MCF 10A (cell line): Measurements from ENCODE around the gene ZNF333. TPM values are rescaled to one million over a fixed set of nuclear protein-coding genes. Genes with fewer than 3 reads are reported as not detected.
A peak's percentile ranks its signal among the peaks of the same experiment; 100 is the strongest.

Experiments
- BruUV-seq: library from RNA; stranded (reverse); fragments of 400-500 nt; replicated peaks from 2 replicates; lab custom pipeline; 2021; lab: Mats Ljungman, UMichigan
- CTCF ChIA-PET: fragments of 300-600 bp; sonication (Branson Sonifier 250); formaldehyde crosslinking; extraction: SDS; loops from one replicate; lab custom pipeline; 2021; ENCODE audit warnings: antibody characterized with exemption, inconsistent platforms; lab: Yijun Ruan, JAX
- POLR2A ChIA-PET: fragments of 300-600, 350-650 bp; sonication (Branson Sonifier 250); formaldehyde crosslinking; extraction: SDS; loops from one replicate; lab custom pipeline; 2020; ENCODE audit warnings: antibody characterized with exemption, inconsistent platforms; lab: Yijun Ruan, JAX
- DNase-seq: peaks from one replicate; pipeline ENCODE4 v3.0.0-alpha.2; 2018; ENCODE audit not compliant: unreplicated experiment
- H3K27ac Mint-ChIP-seq: one replicate; pipeline ENCODE4 v1.8.0; 2022; ENCODE audit warnings: mild to moderate bottlenecking, low read depth, mixed read lengths; ENCODE audit not compliant: unreplicated experiment
- H3K27me3 Mint-ChIP-seq: one replicate; pipeline ENCODE4 v1.8.0; 2022; ENCODE audit warnings: mixed read lengths; ENCODE audit not compliant: insufficient read depth, unreplicated experiment
- H3K36me3 Mint-ChIP-seq: one replicate; pipeline ENCODE4 v1.8.0; 2022; ENCODE audit warnings: mild to moderate bottlenecking, moderate library complexity, mixed read lengths; ENCODE audit not compliant: insufficient read depth, unreplicated experiment
- H3K4me1 Mint-ChIP-seq: one replicate; pipeline ENCODE4 v1.8.0; 2022; ENCODE audit warnings: mixed read lengths; ENCODE audit not compliant: insufficient read depth, unreplicated experiment
- H3K4me3 Mint-ChIP-seq: one replicate; pipeline ENCODE4 v1.8.0; 2022; ENCODE audit warnings: mild to moderate bottlenecking, moderate library complexity, mixed read lengths; ENCODE audit not compliant: unreplicated experiment
- H3K9me3 Mint-ChIP-seq: one replicate; pipeline ENCODE4 v1.8.0; 2022; ENCODE audit warnings: mixed read lengths; ENCODE audit not compliant: unreplicated experiment
- intact Hi-C: fragments of 100-400 bp; cut with micrococcal nuclease; formaldehyde crosslinking; loops from 2 replicates; pipeline ENCODE4 v1.14.1; 2022
- total RNA-seq: library from RNA; stranded (reverse); gene quantifications from 2 replicates; pipeline ENCODE4 v1.2.3, GENCODE V29; 2022
- TF ChIP-seq, protein P1 (sequence below): fragments of 200-600 bp; IDR thresholded peaks from one replicate; pipeline ENCODE4 v1.8.0; 2022; ENCODE audit warnings: antibody characterized with exemption, mild to moderate bottlenecking; ENCODE audit not compliant: unreplicated experiment

ZNF333 gene
- total RNA-seq, 1 experiment from 2014 or later, result 15.4 TPM

DNA sequence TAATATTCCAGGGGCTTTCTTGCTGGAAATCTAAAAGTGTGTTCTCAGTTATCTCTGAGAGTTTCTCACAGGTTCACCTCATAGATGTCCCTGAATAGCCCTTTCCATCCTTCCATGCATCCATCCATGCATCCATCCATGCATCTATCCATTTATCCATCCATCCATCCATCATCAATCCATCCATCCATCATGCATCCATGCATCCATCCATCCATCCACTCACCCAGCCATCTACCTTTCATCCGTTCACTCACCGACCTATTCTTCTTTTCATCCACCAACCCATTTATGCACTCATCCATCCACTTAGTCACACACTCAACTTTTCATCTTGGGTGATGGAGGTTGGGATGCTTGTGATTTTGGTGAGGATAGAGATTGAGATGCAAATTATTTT lies 7.8 kb upstream of the ZNF333 start:
- POLR2A ChIA-PET, result no interaction called here
- CTCF ChIA-PET, result no interaction called here
- intact Hi-C loops, result loop anchor here (10.0 kb wide), 1 partner anchor 203 kb away; the partner anchor contains the start of gene OR7A17
- H3K4me1 Mint-ChIP-seq, result no peaks in the 10 kb centered on the region
- no peaks in the 10 kb centered on the region for H3K9me3 Mint-ChIP-seq
- TF ChIP-seq, protein P1, sequence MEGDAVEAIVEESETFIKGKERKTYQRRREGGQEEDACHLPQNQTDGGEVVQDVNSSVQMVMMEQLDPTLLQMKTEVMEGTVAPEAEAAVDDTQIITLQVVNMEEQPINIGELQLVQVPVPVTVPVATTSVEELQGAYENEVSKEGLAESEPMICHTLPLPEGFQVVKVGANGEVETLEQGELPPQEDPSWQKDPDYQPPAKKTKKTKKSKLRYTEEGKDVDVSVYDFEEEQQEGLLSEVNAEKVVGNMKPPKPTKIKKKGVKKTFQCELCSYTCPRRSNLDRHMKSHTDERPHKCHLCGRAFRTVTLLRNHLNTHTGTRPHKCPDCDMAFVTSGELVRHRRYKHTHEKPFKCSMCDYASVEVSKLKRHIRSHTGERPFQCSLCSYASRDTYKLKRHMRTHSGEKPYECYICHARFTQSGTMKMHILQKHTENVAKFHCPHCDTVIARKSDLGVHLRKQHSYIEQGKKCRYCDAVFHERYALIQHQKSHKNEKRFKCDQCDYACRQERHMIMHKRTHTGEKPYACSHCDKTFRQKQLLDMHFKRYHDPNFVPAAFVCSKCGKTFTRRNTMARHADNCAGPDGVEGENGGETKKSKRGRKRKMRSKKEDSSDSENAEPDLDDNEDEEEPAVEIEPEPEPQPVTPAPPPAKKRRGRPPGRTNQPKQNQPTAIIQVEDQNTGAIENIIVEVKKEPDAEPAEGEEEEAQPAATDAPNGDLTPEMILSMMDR, result no peak
- no peak overlapping the region for H3K27ac Mint-ChIP-seq
- no peaks in the 10 kb centered on the region for H3K27me3 Mint-ChIP-seq
- BruUV-seq, result no TSS peak
- no peak for DNase-seq
- H3K4me3 Mint-ChIP-seq, result no peak overlapping the region
- no peaks in the 10 kb centered on the region for H3K36me3 Mint-ChIP-seq

DNA sequence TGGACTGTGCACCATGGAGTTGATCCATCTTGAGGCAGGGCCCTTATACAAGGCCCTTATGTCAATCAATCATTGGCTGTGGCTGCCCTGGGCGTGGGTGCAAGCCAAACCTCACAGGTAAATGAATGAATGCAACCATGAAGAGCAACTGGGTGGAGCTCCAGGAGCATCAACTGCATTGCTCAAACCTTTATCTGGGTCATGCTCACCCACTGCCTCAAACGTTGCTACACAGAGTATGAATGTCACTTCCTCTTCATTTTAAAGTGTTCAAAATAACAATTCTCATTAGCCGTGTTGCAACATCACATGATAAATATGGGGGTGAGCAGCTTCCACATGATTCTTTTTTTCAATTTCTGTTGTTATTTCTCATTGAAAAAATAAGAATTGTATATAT lies 6.4 kb upstream of the ZNF333 start:
- BruUV-seq, result no TSS peak
- Mint-ChIP-seq H3K4me1 (no peaks in the 10 kb centered on the region), H3K36me3 (no peaks in the 10 kb centered on the region), H3K27ac (no peak overlapping the region), H3K27me3 (no peaks in the 10 kb centered on the region), H3K4me3 (no peak overlapping the region), H3K9me3 (no peaks in the 10 kb centered on the region)
- DNase-seq, result no peak
- POLR2A ChIA-PET, result interaction anchor here (1.7 kb wide), 1 partner anchor 109 kb away, joined by 6 read pairs; no protein-coding TSS in a partner anchor
- intact Hi-C loops, result loop anchor here (10.0 kb wide), 1 partner anchor 201 kb away; the partner anchor contains the start of gene OR7A17
- TF ChIP-seq, protein P1, result no peak
- CTCF ChIA-PET, result interaction anchor here (8.4 kb wide), 1 partner anchor 110 kb away, joined by 146 read pairs; the partner anchor contains the start of gene NDUFB7

DNA sequence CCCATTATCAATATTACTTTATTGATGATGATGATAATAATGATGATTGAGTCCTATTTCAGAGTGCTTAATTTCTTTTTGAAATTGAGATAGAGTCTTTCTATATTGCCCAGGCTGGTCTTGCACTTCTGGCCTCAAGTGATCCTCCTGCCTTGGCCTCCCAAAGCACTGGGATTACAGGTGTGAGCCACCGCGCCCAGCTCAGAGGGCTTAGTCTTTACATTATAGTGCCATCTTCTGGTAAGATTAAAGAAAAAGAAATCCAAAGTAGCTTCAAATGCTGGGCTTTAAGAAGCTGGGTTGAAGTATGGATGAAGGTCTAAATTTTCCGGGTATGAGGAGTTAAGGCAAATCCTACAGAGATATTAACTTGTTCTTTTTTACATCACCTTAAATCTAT lies 3.4 kb upstream of the ZNF333 start:
- no peaks in the 10 kb centered on the region for H3K27me3 Mint-ChIP-seq
- H3K4me3 Mint-ChIP-seq, result no peak overlapping the region
- CTCF ChIA-PET, result interaction anchor here (0.5 to 8.4 kb wide), 11 partner anchors 10 to 1247 kb away, joined by 3 to 146 read pairs (median 3); partner anchors contain the start of gene NDUFB7
- TF ChIP-seq, protein P1, result peak; percentile 23
- no peaks in the 10 kb centered on the region for H3K4me1 Mint-ChIP-seq
- no peaks in the 10 kb centered on the region for H3K36me3 Mint-ChIP-seq
- intact Hi-C loops, result loop anchor here (1.0 to 10.0 kb wide), 3 partner anchors 91 to 198 kb away; partner anchors contain the start of genes ADGRE2 and OR7A17
- peak; percentile 35 for DNase-seq
- POLR2A ChIA-PET, result interaction anchor here (1.8 to 7.0 kb wide), 3 partner anchors 14 to 117 kb away, joined by 4 to 41 read pairs (median 9); partner anchors contain the start of gene NDUFB7
- no peak overlapping the region for H3K27ac Mint-ChIP-seq
- no peaks in the 10 kb centered on the region for H3K9me3 Mint-ChIP-seq
- BruUV-seq, result no TSS peak

DNA sequence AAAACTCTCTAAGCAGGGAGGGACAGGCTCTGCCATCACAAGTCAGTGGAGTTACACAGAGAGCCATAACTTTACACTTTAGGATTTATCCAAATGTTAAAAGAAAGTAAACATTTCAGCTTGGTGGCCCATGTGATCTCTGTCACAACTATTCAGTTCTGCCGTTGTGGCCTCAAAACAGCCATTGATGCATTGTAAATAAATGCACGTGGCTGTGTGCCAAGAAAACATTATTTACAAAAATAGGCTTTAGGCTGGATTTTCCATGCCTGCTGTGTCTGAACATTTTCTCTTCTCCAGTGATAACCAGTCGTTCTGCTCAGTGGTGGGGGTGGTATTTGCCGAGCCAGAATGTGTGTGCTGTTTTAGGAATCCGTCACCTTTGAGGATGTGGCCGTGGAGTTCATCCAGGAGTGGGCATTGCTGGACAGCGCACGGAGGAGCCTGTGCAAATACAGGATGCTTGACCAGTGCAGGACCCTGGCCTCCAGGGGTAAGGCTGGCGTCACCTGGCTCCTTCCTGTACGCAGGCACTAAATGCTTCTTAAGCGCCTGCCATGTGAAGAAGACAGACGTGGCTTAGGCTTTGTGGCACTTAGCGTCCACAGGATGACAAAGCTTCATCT lies 4.9 kb downstream of the ZNF333 start:
- TF ChIP-seq, protein P1, result no peak
- Mint-ChIP-seq H3K36me3 (peaks cover 59% of the 10 kb centered on the region), H3K27ac (no peak overlapping the region), H3K9me3 (no peaks in the 10 kb centered on the region), H3K27me3 (no peaks in the 10 kb centered on the region), H3K4me3 (no peak overlapping the region), H3K4me1 (no peaks in the 10 kb centered on the region)
- BruUV-seq, result no TSS peak
- DNase-seq, result no peak
- POLR2A ChIA-PET, result no interaction called here
- CTCF ChIA-PET, result interaction anchor here (0.6 to 0.8 kb wide), 3 partner anchors 14 to 1347 kb away, joined by 3 to 5 read pairs (median 3); no protein-coding TSS in a partner anchor
- intact Hi-C loops, result no loop called here
